Measurements from ENCODE around the gene DCC. TPM values are rescaled to one million over a fixed set of nuclear protein-coding genes. Genes with fewer than 3 reads are reported as not detected.

Gene DCC
- total RNA-seq, 4 donors from 2014 or later, result 0.16 TPM; not detected in 3

- TF ChIP-seq EP300 (IDR thresholded peaks at IDR 0.05), result no peak
- peak in 1 of 2 donors; percentile 37 for TF ChIP-seq CTCF (IDR thresholded peaks at IDR 0.05)
- H3K36me3 ChIP-seq, result no peaks in the 10 kb centered on the region
- no peak for DNase-seq (ENCODE audit: low spot score in 2 of 2)
- H3K4me1 ChIP-seq, result no peaks in the 10 kb centered on the region
- no peak overlapping the region for H3K4me3 ChIP-seq
- no peaks in the 10 kb centered on the region for H3K9me3 ChIP-seq
- 62% methylated on average over 12 of the region's 12 CpGs for WGBS
- H3K27me3 ChIP-seq, result no peaks in the 10 kb centered on the region
- no peak overlapping the region for H3K27ac ChIP-seq
Observed at GRCh38 chr18:53567929-53568574, 1228.1 kb downstream of the DCC start.
